GM21825 (cell line): ENCODE data around the gene TRAPPC14.

Source experiments
- ATAC-seq: cut with Tn5 transposase; IDR thresholded peaks from one replicate; pipeline ENCODE4 v1.9.1; 2021; ENCODE audit warnings: mild to moderate bottlenecking, moderate library complexity; ENCODE audit not compliant: unreplicated experiment

Gene TRAPPC14

GRCh38 chr7:100126931-100127865 lies 31.3 kb downstream of the TRAPPC14 start, which contains the start of gene MBLAC1:
Gene MBLAC1 (plus strand): TSS chr7:100126967. CDS start chr7:100127396, 429 bp downstream.
- peak; percentile 53 for ATAC-seq

GRCh38 chr7:100126239-100126930 lies 32.1 kb downstream of the TRAPPC14 start:
- peak; percentile 2 for ATAC-seq

- ATAC-seq: no peak
Observed at GRCh38 chr7:100124301-100125230, 34.0 kb downstream of the TRAPPC14 start.

GRCh38 chr7:100122568-100122967 lies 36.0 kb downstream of the TRAPPC14 start:
- ATAC-seq: no peak

- ATAC-seq: no peak
Observed at GRCh38 chr7:100122067-100122466, 36.5 kb downstream of the TRAPPC14 start.

- no peak for ATAC-seq
Observed at GRCh38 chr7:100120733-100121036, 37.8 kb downstream of the TRAPPC14 start.

- peak; percentile 35 for ATAC-seq
Observed at GRCh38 chr7:100119970-100120732, 38.4 kb downstream of the TRAPPC14 start.

- peak; percentile 66 for ATAC-seq
Observed at GRCh38 chr7:100119072-100119969, 39.2 kb downstream of the TRAPPC14 start, which contains the start of the genes CNPY4 and TAF6. Gene CNPY4 (plus strand): TSS chr7:100119634. CDS start chr7:100119745, 111 bp downstream. Gene TAF6 (minus strand): TSS chr7:100119358. CDS start chr7:100114209, 5,149 bp downstream.

GRCh38 chr7:100118388-100119071 lies 40.0 kb downstream of the TRAPPC14 start:
- ATAC-seq: no peak

GRCh38 chr7:100115026-100115425 lies 43.5 kb downstream of the TRAPPC14 start:
- no peak for ATAC-seq

- ATAC-seq: no peak
Observed at GRCh38 chr7:100111914-100112313, 46.6 kb downstream of the TRAPPC14 start.

GRCh38 chr7:100111156-100111555 lies 47.4 kb downstream of the TRAPPC14 start:
- no peak for ATAC-seq

GRCh38 chr7:100109521-100110163 lies 48.9 kb downstream of the TRAPPC14 start:
- no peak for ATAC-seq

GRCh38 chr7:100107890-100108289 lies 50.6 kb downstream of the TRAPPC14 start:
- no peak for ATAC-seq

- no peak for ATAC-seq
Observed at GRCh38 chr7:100107125-100107737, 51.3 kb downstream of the TRAPPC14 start.

- ATAC-seq: no peak
Observed at GRCh38 chr7:100106633-100107032, 51.9 kb downstream of the TRAPPC14 start.

GRCh38 chr7:100105534-100105933 lies 53.0 kb downstream of the TRAPPC14 start:
- ATAC-seq: no peak
